HCT116 (cell line): Measurements from ENCODE around the gene SNTG2. TPM values are rescaled to one million over a fixed set of nuclear protein-coding genes. Genes with fewer than 3 reads are reported as not detected.

ENCODE experiments used
- ATAC-seq: fragments of 200-7000 bp; cut with Tn5 transposase; 2 replicates; pipeline ENCODE4 v1.9.1; 2020; ENCODE audit warnings: mild to moderate bottlenecking, moderate library complexity
- BruUV-seq: library from RNA; stranded (reverse); fragments of 400-500 nt; replicated peaks from 2 replicates; lab custom pipeline; 2021; lab: Mats Ljungman, UMichigan
- CTCF ChIA-PET: fragments of 300-600 bp; sonication (Branson Sonifier 250); formaldehyde crosslinking; loops from one replicate; lab custom pipeline; 2021; ENCODE audit warnings: antibody characterized with exemption; lab: Charles Lee
- POLR2A ChIA-PET: fragments of 300-600, 350-600 bp; sonication (Branson Sonifier 250); formaldehyde crosslinking; loops from one replicate; lab custom pipeline; 2021; ENCODE audit warnings: antibody characterized with exemption; lab: Charles Lee
- RAD21 ChIA-PET, 2 experiments: fragments of 300-600 bp; sonication (Branson Sonifier 250); formaldehyde crosslinking; loops; one replicate each; lab custom pipeline; 2023; ENCODE audit warnings: low total read pairs in 2 of 2; ENCODE audit not compliant: uncharacterized antibody in 2 of 2, unreplicated experiment in 2 of 2, low non-redundant PET in 1 of 2; lab: Charles Lee
- DNase-seq: peaks from one replicate; pipeline ENCODE4 v3.0.0-alpha.2; 2010; ENCODE audit warnings: low read depth, low spot score
- H2AFZ ChIP-seq: fragments of 200-600 bp; shearing (Covaris generic), sonication (generic); 2 replicates; pipeline ENCODE4 v1.6.1; 2017; ENCODE audit warnings: low read depth, mixed run types, mixed read lengths, antibody characterized with exemption, low read length; ENCODE audit not compliant: poor library complexity, severe bottlenecking
- H3K27ac ChIP-seq: 2 replicates; pipeline ENCODE4 v1.5.1; 2012; ENCODE audit warnings: low read depth, low read length
- H3K27me3 ChIP-seq: fragments of 200-600 bp; sonication (generic); 2 replicates; pipeline ENCODE4 v1.6.1; 2016; ENCODE audit warnings: mixed run types, low read length, mixed read lengths; ENCODE audit not compliant: insufficient read depth
- H3K36me3 ChIP-seq, 2 experiments: fragments of 200-500 bp in 1 of 2; fragments of 200-600 bp in 1 of 2; sonication (Bioruptor generic) in 1 of 2; sonication (generic) in 1 of 2; 2 replicates each; pipeline versions ENCODE4 v1.5.1 to v1.6.1; 2014 to 2016; ENCODE audit warnings: low read length in 2 of 2, inconsistent platforms in 1 of 2, mixed read lengths in 1 of 2, mixed run types in 1 of 2; ENCODE audit not compliant: insufficient read depth in 2 of 2, control insufficient read depth in 1 of 2
- H3K4me1 ChIP-seq, 2 experiments: fragments of 200-600 bp in 1 of 2; sonication (generic) in 1 of 2; 2 replicates each; pipeline versions ENCODE4 v1.5.1 to v1.6.1; 2012 to 2017; ENCODE audit warnings: low read length in 2 of 2, inconsistent platforms in 1 of 2, mild to moderate bottlenecking in 1 of 2, mixed read lengths in 1 of 2, mixed run types in 1 of 2, moderate library complexity in 1 of 2; ENCODE audit not compliant: insufficient read depth in 2 of 2, control insufficient read depth in 1 of 2
- H3K4me2 ChIP-seq: fragments of 200-600 bp; sonication (generic); 2 replicates; pipeline ENCODE4 v1.6.1; 2017; ENCODE audit warnings: mixed run types, low read length, mixed read lengths
- H3K4me3 ChIP-seq, 2 experiments: fragments of 200-600 bp in 1 of 2; sonication (generic) in 1 of 2; replicated peaks in 1 of 2; 2 replicates each; pipeline ENCODE4 v1.5.1; 2011 to 2016; ENCODE audit warnings: low read length in 2 of 2, control low read depth in 1 of 2, low read depth in 1 of 2, mild to moderate bottlenecking in 1 of 2, mixed read lengths in 1 of 2, mixed run types in 1 of 2
- H3K79me2 ChIP-seq: fragments of 200-600 bp; sonication (generic); 2 replicates; pipeline ENCODE4 v1.6.1; 2017; ENCODE audit warnings: mild to moderate bottlenecking, mixed run types, low read length, moderate library complexity, mixed read lengths; ENCODE audit not compliant: insufficient read depth
- H3K9ac ChIP-seq: fragments of 200-600 bp; sonication (generic); 2 replicates; pipeline ENCODE4 v1.6.1; 2016; ENCODE audit warnings: low read length, mixed read lengths
- H3K9me2 ChIP-seq: fragments of 200-600 bp; sonication (generic), shearing (Covaris generic); 2 replicates; pipeline ENCODE4 v1.6.1; 2017; ENCODE audit warnings: mixed run types, mild to moderate bottlenecking, moderate library complexity; ENCODE audit not compliant: insufficient read depth
- H3K9me3 ChIP-seq, 2 experiments: fragments of 200-500 bp in 1 of 2; fragments of 200-600 bp in 1 of 2; sonication (Bioruptor generic) in 1 of 2; sonication (generic) in 1 of 2; 2 replicates each; pipeline ENCODE4 v1.6.1; 2014 to 2017; ENCODE audit warnings: low read length in 2 of 2, mixed read lengths in 2 of 2, inconsistent platforms in 1 of 2, low read depth in 1 of 2, mild to moderate bottlenecking in 1 of 2, mixed run types in 1 of 2, moderate library complexity in 1 of 2; ENCODE audit not compliant: control insufficient read depth in 1 of 2, insufficient read depth in 1 of 2
- H4K20me1 ChIP-seq: fragments of 200-600 bp; sonication (generic), shearing (Covaris generic); 2 replicates; pipeline ENCODE4 v1.6.1; 2017; ENCODE audit warnings: mixed run types, mild to moderate bottlenecking, moderate library complexity; ENCODE audit not compliant: insufficient read depth
- CEBPB ChIP-seq: IDR thresholded peaks from 2 replicates; pipeline ENCODE4 v1.6.1; 2012; ENCODE audit warnings: low read depth
- EGR1 ChIP-seq: IDR thresholded peaks from 2 replicates; pipeline ENCODE4 v1.6.1; 2012; ENCODE audit warnings: low read depth
- EZH2phosphoT487 ChIP-seq: fragments of 200-600 bp; IDR thresholded peaks from 2 replicates; pipeline ENCODE4 v1.6.1; 2018; ENCODE audit warnings: antibody characterized with exemption, borderline replicate concordance
- FOSL1 ChIP-seq: IDR thresholded peaks from 2 replicates; pipeline ENCODE4 v1.6.1; 2012; ENCODE audit warnings: low read depth
- POLR2A ChIP-seq: IDR thresholded peaks from 2 replicates; pipeline ENCODE4 v1.7.0; 2011; ENCODE audit warnings: borderline replicate concordance; ENCODE audit not compliant: insufficient read depth, insufficient read length; ENCODE audit errors: extremely low read depth
- TCF7L2 ChIP-seq: IDR thresholded peaks from 2 replicates; pipeline ENCODE4 v1.7.0; 2011; ENCODE audit warnings: borderline replicate concordance, inconsistent platforms; ENCODE audit not compliant: insufficient read depth, insufficient read length; ENCODE audit errors: extremely low read depth
- YY1 ChIP-seq: IDR thresholded peaks from 2 replicates; pipeline ENCODE4 v1.6.1; 2011; ENCODE audit warnings: low read length, low read depth, moderate library complexity, mild to moderate bottlenecking; ENCODE audit not compliant: insufficient replicate concordance; ENCODE audit errors: extremely low read depth
- intact Hi-C: fragments of 100-400 bp; cut with micrococcal nuclease; formaldehyde crosslinking; loops from 2 replicates; pipeline ENCODE4 v1.10.0; 2022
- total RNA-seq: library from RNA; stranded (reverse); gene quantifications from one replicate; pipeline ENCODE4 v1.2.1, GENCODE V29; 2021; ENCODE audit not compliant: unreplicated experiment
- TF ChIP-seq, protein P1 (sequence below): IDR thresholded peaks from 2 replicates; pipeline ENCODE4 v1.6.1; 2011; ENCODE audit warnings: mild to moderate bottlenecking, low read length, moderate library complexity; ENCODE audit not compliant: insufficient replicate concordance; ENCODE audit errors: extremely low read depth

The SNTG2 gene
- total RNA-seq, 1 experiment from 2014 or later = not detected

DNA sequence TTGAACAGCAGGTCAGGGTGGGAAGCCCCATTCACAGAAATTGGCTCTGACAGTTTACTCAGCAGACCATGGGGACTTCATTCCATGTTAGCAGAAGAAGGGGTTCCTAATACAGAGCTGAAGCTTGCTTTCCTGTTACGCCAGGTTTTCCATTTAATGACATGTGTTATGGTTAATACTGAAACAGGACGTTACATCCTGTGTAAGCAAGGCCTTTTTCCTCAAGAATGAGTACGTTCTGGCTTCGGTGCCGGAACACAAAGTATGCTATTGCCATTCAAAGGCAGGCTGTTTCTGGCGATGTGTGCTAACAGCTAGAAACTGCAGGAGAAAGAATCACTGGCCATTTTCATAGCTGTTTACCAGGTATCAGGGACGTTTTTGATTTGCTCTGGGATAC, 190.4 kb downstream of the SNTG2 start (continued):
- TF ChIP-seq, protein P1, sequence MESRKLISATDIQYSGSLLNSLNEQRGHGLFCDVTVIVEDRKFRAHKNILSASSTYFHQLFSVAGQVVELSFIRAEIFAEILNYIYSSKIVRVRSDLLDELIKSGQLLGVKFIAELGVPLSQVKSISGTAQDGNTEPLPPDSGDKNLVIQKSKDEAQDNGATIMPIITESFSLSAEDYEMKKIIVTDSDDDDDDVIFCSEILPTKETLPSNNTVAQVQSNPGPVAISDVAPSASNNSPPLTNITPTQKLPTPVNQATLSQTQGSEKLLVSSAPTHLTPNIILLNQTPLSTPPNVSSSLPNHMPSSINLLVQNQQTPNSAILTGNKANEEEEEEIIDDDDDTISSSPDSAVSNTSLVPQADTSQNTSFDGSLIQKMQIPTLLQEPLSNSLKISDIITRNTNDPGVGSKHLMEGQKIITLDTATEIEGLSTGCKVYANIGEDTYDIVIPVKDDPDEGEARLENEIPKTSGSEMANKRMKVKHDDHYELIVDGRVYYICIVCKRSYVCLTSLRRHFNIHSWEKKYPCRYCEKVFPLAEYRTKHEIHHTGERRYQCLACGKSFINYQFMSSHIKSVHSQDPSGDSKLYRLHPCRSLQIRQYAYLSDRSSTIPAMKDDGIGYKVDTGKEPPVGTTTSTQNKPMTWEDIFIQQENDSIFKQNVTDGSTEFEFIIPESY = no peak
- TF ChIP-seq FOSL1 (no peak), TCF7L2 (no peak), EGR1 (no peak), EZH2phosphoT487 (no peak)

DNA sequence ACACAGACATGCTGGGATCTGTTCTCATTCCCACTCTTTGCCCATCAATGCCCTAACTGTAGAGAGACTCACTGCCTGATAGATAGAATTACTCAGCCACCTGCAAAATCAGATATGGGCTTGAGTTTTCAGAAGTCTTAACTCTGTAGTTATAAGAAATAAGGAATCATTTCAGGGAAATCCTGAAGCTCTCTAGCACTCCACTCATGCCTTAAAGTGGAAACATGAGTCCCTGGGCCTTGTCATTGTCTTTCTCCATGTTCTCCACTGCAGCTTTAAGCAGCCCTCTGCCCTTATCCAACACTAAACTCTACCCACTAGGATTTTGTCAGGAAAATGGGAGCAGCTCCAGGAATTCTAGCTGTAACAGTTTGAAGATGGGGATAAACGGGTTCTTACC, 192.5 kb downstream of the SNTG2 start:
- no peak overlapping the region for H3K4me3 ChIP-seq
- intact Hi-C loops = loop anchor here (5.0 to 10.0 kb wide), 3 partner anchors 291 to 428 kb away; no protein-coding TSS in a partner anchor
- ChIA-PET CTCF (no interaction called here), RAD21 (no interaction called here), POLR2A (no interaction called here)
- TF ChIP-seq CEBPB (no peak), YY1 (no peak), POLR2A (no peak)
- no peak overlapping the region for H3K27ac ChIP-seq
- no peaks in the 10 kb centered on the region for H3K36me3 ChIP-seq
- no peaks in the 10 kb centered on the region for H4K20me1 ChIP-seq
- H3K9me2 ChIP-seq = no peaks in the 10 kb centered on the region
- ATAC-seq = no peak
- H3K27me3 ChIP-seq = peaks cover 3% of the 10 kb centered on the region; the same call in 1 of the 2 replicates
- no peaks in the 10 kb centered on the region for H3K79me2 ChIP-seq
- no peak overlapping the region for H3K4me2 ChIP-seq
- no TSS peak for BruUV-seq
- no peak overlapping the region for H3K9ac ChIP-seq
- H3K9me3 ChIP-seq = no peaks in the 10 kb centered on the region
- no peaks in the 10 kb centered on the region for H3K4me1 ChIP-seq
- no peak overlapping the region for H2AFZ ChIP-seq
- no peak for DNase-seq
